ENCODE results near the gene SLC16A3.
"Not testable (repeated sequence)": the region's sequence is repeated elsewhere in the genome, so short reads cannot be mapped to it uniquely, and the experiment has no call there.

The SLC16A3 gene

GRCh38 chr17:82201498-82201910 lies 27.3 kb upstream of the SLC16A3 start:
- no peak for TF ChIP-seq CTCF (IDR thresholded peaks at IDR 0.05; ENCODE audit: unreplicated experiment in 3 of 3)
- peaks cover 9% of the 10 kb centered on the region for H3K4me1 Mint-ChIP-seq
- no peaks in the 10 kb centered on the region for H3K9me3 Mint-ChIP-seq
- H3K27ac Mint-ChIP-seq, result no peak overlapping the region
- H3K27me3 Mint-ChIP-seq (ENCODE audit: low read depth), result no peaks in the 10 kb centered on the region
- H3K4me3 Mint-ChIP-seq, result no peak overlapping the region
- H3K36me3 Mint-ChIP-seq (ENCODE audit: low read depth), result peaks cover 16% of the 10 kb centered on the region

GRCh38 chr17:82202981-82203380 lies 25.9 kb upstream of the SLC16A3 start:
- no peaks in the 10 kb centered on the region for H3K9me3 Mint-ChIP-seq
- no peaks in the 10 kb centered on the region for H3K27me3 Mint-ChIP-seq (ENCODE audit: low read depth)
- H3K36me3 Mint-ChIP-seq (ENCODE audit: low read depth), result peaks cover 5% of the 10 kb centered on the region
- TF ChIP-seq CTCF (IDR thresholded peaks at IDR 0.05; ENCODE audit: unreplicated experiment in 3 of 3), result no peak
- no peak overlapping the region for H3K27ac Mint-ChIP-seq
- H3K4me3 Mint-ChIP-seq, result no peak overlapping the region
- H3K4me1 Mint-ChIP-seq, result peaks cover 9% of the 10 kb centered on the region

- Mint-ChIP-seq H3K9me3 (no peaks in the 10 kb centered on the region), H3K27me3 (ENCODE audit: low read depth) (no peaks in the 10 kb centered on the region), H3K4me3 (no peak overlapping the region), H3K4me1 (peaks cover 9% of the 10 kb centered on the region), H3K36me3 (ENCODE audit: low read depth) (no peaks in the 10 kb centered on the region), H3K27ac (no peak overlapping the region)
- TF ChIP-seq CTCF (IDR thresholded peaks at IDR 0.05; ENCODE audit: unreplicated experiment in 3 of 3), result no peak
These were observed 24.9 kb upstream of the SLC16A3 start for GRCh38 chr17:82203920-82204319.

- no peak overlapping the region for H3K27ac Mint-ChIP-seq
- no peak overlapping the region for H3K4me3 Mint-ChIP-seq
- H3K4me1 Mint-ChIP-seq, result peaks cover 13% of the 10 kb centered on the region
These were observed 23.8 kb upstream of the SLC16A3 start for GRCh38 chr17:82204831-82205719.

GRCh38 chr17:82205720-82206508 lies 22.9 kb upstream of the SLC16A3 start:
- Mint-ChIP-seq H3K4me3 (no peak overlapping the region), H3K9me3 (no peaks in the 10 kb centered on the region), H3K27me3 (ENCODE audit: low read depth) (no peaks in the 10 kb centered on the region), H3K4me1 (peaks cover 15% of the 10 kb centered on the region), H3K36me3 (ENCODE audit: low read depth) (no peaks in the 10 kb centered on the region), H3K27ac (peak overlapping the region in 1 of 3 experiments; percentile 31)
- TF ChIP-seq CTCF (IDR thresholded peaks at IDR 0.05; ENCODE audit: unreplicated experiment in 3 of 3), result peak; percentile 82 to 89 (median 87)

More at GRCh38 chr17:82204831-82205719, 23.8 kb upstream of the SLC16A3 start:
- Mint-ChIP-seq H3K36me3 (ENCODE audit: low read depth) (no peaks in the 10 kb centered on the region), H3K27me3 (ENCODE audit: low read depth) (no peaks in the 10 kb centered on the region), H3K9me3 (no peaks in the 10 kb centered on the region)
- TF ChIP-seq CTCF (IDR thresholded peaks at IDR 0.05; ENCODE audit: unreplicated experiment in 3 of 3), result no peak

GRCh38 chr17:82210655-82211054 lies 18.2 kb upstream of the SLC16A3 start:
- not testable (repeated sequence) for H3K27me3 Mint-ChIP-seq (ENCODE audit: low read depth); H3K36me3 Mint-ChIP-seq (ENCODE audit: low read depth); H3K9me3 Mint-ChIP-seq; H3K27ac Mint-ChIP-seq
- Mint-ChIP-seq H3K4me1 (peaks cover 12% of the 10 kb centered on the region), H3K4me3 (peak overlapping the region in 1 of 3 experiments; percentile 72)
